ENCODE data around the gene NDUFS2. TPM values are rescaled to one million over a fixed set of nuclear protein-coding genes. Genes with fewer than 3 reads are reported as not detected.

The NDUFS2 gene
- total and polyA plus RNA-seq, 9 of the 15 experiments (the other 6 are each of a cell fraction or from before 2014, with no cell fraction given): 70.0 to 176 (median 141) TPM

DNA sequence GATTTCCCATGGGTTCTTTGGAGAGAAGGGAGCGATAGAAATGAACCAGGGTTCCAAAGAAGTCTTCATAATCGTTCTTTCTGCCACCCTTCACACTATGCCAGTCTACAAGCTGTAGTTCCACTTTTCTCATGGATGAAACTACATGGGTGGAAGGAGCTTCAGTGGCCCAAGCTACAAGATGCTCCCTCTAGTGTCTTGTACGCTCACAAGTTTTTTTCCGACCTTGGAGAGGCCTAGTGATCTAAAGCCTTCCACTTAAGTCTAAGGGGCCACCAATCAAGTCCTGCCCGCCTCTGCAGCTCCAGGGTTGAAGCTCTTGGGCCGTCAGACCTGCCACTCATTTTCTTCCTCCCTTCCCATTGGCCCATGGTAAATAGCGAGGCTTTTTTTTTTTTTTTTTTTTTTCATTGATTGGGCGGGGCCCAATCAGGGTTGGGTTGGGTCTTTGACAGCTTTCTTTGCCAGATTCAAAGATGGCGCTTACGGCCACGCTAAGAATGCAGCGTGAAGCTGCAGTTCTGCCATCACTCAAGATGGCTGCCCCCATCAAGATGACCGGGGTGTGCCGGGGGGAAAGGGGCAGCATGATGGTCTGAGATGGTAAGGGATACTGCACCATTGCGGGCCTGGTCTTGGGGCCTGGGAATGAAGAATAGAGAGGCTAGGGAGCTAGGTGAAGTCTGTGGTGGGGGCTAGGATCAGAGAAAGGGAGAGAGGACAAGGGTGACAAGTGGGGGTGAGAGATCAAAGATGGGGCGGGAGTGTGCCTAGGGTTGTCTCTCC, 23.6 kb downstream of the NDUFS2 start, which contains the start of gene TOMM40L (continued):
- no peak for TF ChIP-seq ERF (CRISPR knock-in tag; IDR thresholded peaks at IDR 0.05)
- TF ChIP-seq JUN (IDR thresholded peaks at IDR 0.05; ENCODE audit: borderline replicate concordance, low read depth, low read length): peak; percentile 4; the same call in 1 of the 2 replicates
- no peak for TF ChIP-seq JUN (CRISPR knock-in tag; IDR thresholded peaks at IDR 0.05; ENCODE audit: borderline replicate concordance)
- TF ChIP-seq, protein P1, sequence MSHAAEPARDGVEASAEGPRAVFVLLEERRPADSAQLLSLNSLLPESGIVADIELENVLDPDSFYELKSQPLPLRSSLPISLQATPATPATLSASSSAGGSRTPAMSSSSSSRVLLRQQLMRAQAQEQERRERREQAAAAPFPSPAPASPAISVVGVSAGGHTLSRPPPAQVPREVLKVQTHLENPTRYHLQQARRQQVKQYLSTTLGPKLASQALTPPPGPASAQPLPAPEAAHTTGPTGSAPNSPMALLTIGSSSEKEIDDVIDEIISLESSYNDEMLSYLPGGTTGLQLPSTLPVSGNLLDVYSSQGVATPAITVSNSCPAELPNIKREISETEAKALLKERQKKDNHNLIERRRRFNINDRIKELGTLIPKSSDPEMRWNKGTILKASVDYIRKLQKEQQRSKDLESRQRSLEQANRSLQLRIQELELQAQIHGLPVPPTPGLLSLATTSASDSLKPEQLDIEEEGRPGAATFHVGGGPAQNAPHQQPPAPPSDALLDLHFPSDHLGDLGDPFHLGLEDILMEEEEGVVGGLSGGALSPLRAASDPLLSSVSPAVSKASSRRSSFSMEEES (CRISPR knock-in tag; IDR thresholded peaks at IDR 0.05): no peak
- TF ChIP-seq, protein P2, sequence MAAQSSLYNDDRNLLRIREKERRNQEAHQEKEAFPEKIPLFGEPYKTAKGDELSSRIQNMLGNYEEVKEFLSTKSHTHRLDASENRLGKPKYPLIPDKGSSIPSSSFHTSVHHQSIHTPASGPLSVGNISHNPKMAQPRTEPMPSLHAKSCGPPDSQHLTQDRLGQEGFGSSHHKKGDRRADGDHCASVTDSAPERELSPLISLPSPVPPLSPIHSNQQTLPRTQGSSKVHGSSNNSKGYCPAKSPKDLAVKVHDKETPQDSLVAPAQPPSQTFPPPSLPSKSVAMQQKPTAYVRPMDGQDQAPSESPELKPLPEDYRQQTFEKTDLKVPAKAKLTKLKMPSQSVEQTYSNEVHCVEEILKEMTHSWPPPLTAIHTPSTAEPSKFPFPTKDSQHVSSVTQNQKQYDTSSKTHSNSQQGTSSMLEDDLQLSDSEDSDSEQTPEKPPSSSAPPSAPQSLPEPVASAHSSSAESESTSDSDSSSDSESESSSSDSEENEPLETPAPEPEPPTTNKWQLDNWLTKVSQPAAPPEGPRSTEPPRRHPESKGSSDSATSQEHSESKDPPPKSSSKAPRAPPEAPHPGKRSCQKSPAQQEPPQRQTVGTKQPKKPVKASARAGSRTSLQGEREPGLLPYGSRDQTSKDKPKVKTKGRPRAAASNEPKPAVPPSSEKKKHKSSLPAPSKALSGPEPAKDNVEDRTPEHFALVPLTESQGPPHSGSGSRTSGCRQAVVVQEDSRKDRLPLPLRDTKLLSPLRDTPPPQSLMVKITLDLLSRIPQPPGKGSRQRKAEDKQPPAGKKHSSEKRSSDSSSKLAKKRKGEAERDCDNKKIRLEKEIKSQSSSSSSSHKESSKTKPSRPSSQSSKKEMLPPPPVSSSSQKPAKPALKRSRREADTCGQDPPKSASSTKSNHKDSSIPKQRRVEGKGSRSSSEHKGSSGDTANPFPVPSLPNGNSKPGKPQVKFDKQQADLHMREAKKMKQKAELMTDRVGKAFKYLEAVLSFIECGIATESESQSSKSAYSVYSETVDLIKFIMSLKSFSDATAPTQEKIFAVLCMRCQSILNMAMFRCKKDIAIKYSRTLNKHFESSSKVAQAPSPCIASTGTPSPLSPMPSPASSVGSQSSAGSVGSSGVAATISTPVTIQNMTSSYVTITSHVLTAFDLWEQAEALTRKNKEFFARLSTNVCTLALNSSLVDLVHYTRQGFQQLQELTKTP (IDR thresholded peaks at IDR 0.05; ENCODE audit: low read depth in 1 of 2, partially characterized antibody in 2 of 2): no peak
- TF ChIP-seq ETS2 (tag; IDR thresholded peaks at IDR 0.05; ENCODE audit: borderline replicate concordance, poor library complexity, severe bottlenecking): no peak
- TF ChIP-seq PRMT5 (CRISPR knock-in tag; IDR thresholded peaks at IDR 0.05): no peak
- no peak for TF ChIP-seq ZNF780A (CRISPR knock-in tag; IDR thresholded peaks at IDR 0.05)
- TF ChIP-seq TARDBP (IDR thresholded peaks at IDR 0.05): no peak
- no peak; a peak in 1 of 4 replicates for TF ChIP-seq SRF (CRISPR knock-in tag; IDR thresholded peaks at IDR 0.05)
- TF ChIP-seq ZBTB7A (IDR thresholded peaks at IDR 0.05; ENCODE audit: borderline replicate concordance, control insufficient read depth, low read depth, low read length): peak; percentile 69; the same call in 1 of the 2 replicates
- no peak for TF ChIP-seq HDAC6 (IDR thresholded peaks at IDR 0.05; ENCODE audit: low read depth, low read length)
- no peak for TF ChIP-seq BRCA1 (IDR thresholded peaks at IDR 0.05)
- no peak for TF ChIP-seq BRCA1 (CRISPR knock-in tag; IDR thresholded peaks at IDR 0.05)
- no peak for TF ChIP-seq MTA2 (IDR thresholded peaks at IDR 0.05; ENCODE audit: low read depth)
- TF ChIP-seq MEF2A (IDR thresholded peaks at IDR 0.05; ENCODE audit: control insufficient read depth, low read depth, low read length): no peak
- no peak for TF ChIP-seq RAD51 (IDR thresholded peaks at IDR 0.05; ENCODE audit: borderline replicate concordance, low read depth)
- TF ChIP-seq, protein P3, sequence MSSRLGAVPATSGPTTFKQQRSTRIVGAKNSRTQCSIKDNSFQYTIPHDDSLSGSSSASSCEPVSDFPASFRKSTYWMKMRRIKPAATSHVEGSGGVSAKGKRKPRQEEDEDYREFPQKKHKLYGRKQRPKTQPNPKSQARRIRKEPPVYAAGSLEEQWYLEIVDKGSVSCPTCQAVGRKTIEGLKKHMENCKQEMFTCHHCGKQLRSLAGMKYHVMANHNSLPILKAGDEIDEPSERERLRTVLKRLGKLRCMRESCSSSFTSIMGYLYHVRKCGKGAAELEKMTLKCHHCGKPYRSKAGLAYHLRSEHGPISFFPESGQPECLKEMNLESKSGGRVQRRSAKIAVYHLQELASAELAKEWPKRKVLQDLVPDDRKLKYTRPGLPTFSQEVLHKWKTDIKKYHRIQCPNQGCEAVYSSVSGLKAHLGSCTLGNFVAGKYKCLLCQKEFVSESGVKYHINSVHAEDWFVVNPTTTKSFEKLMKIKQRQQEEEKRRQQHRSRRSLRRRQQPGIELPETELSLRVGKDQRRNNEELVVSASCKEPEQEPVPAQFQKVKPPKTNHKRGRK (tag; IDR thresholded peaks at IDR 0.05): no peak
- TF ChIP-seq, protein P4, sequence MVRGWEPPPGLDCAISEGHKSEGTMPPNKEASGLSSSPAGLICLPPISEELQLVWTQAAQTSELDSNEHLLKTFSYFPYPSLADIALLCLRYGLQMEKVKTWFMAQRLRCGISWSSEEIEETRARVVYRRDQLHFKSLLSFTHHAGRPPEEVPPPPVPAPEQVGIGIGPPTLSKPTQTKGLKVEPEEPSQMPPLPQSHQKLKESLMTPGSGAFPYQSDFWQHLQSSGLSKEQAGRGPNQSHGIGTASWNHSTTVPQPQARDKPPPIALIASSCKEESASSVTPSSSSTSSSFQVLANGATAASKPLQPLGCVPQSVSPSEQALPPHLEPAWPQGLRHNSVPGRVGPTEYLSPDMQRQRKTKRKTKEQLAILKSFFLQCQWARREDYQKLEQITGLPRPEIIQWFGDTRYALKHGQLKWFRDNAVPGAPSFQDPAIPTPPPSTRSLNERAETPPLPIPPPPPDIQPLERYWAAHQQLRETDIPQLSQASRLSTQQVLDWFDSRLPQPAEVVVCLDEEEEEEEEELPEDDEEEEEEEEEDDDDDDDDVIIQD (CRISPR knock-in tag; IDR thresholded peaks at IDR 0.05): no peak
